Endodermal cell (in vitro differentiated cells): ENCODE data around the gene C2orf92. TPM values are rescaled to one million over a fixed set of nuclear protein-coding genes. Genes with fewer than 3 reads are reported as not detected.

Experiments used
- DNase-seq: peaks from one replicate; pipeline ENCODE4 v3.0.0-alpha.2; 2017
- H3K27ac ChIP-seq: 2 replicates; pipeline ENCODE4 v1.5.1; 2013; ENCODE audit warnings: mild to moderate bottlenecking, low read depth, low read length, moderate library complexity
- H3K27me3 ChIP-seq: 2 replicates; pipeline ENCODE4 v1.6.1; 2013; ENCODE audit warnings: mild to moderate bottlenecking, low read length, moderate library complexity; ENCODE audit not compliant: insufficient read depth, control insufficient read depth, poor library complexity, severe bottlenecking
- H3K36me3 ChIP-seq: 2 replicates; pipeline ENCODE4 v1.7.0; 2013; ENCODE audit warnings: mild to moderate bottlenecking, low read length, moderate library complexity; ENCODE audit not compliant: control insufficient read depth, insufficient read depth
- H3K4me1 ChIP-seq: one replicate; pipeline ENCODE4 v1.7.0; 2013; ENCODE audit warnings: low read length; ENCODE audit not compliant: control insufficient read depth, insufficient read depth
- H3K4me3 ChIP-seq: 2 replicates; pipeline ENCODE4 v1.5.1; 2013; ENCODE audit warnings: mild to moderate bottlenecking, low read length, moderate library complexity
- H3K9ac ChIP-seq: 2 replicates; pipeline ENCODE4 v1.6.1; 2013; ENCODE audit warnings: mild to moderate bottlenecking, low read length, moderate library complexity; ENCODE audit not compliant: poor library complexity, severe bottlenecking; ENCODE audit errors: extremely low read depth
- H3K9me3 ChIP-seq: 2 replicates; pipeline ENCODE4 v1.6.1; 2013; ENCODE audit warnings: mild to moderate bottlenecking, low read length, moderate library complexity; ENCODE audit not compliant: control insufficient read depth
- H3K27ac Mint-ChIP-seq: 2 replicates; pipeline ENCODE4 v1.8.0; 2020; ENCODE audit warnings: mixed read lengths
- H3K27me3 Mint-ChIP-seq: 2 replicates; pipeline ENCODE4 v1.8.0; 2021; ENCODE audit warnings: mild to moderate bottlenecking, mixed read lengths; ENCODE audit not compliant: insufficient read depth
- H3K36me3 Mint-ChIP-seq: 2 replicates; pipeline ENCODE4 v1.8.0; 2020; ENCODE audit warnings: low read depth, mixed read lengths
- H3K4me1 Mint-ChIP-seq: 2 replicates; pipeline ENCODE4 v1.8.0; 2020; ENCODE audit warnings: mixed read lengths
- H3K4me3 Mint-ChIP-seq: 2 replicates; pipeline ENCODE4 v1.8.0; 2020; ENCODE audit warnings: mild to moderate bottlenecking, moderate library complexity, mixed read lengths
- H3K9me3 Mint-ChIP-seq: 2 replicates; pipeline ENCODE4 v1.8.0; 2020; ENCODE audit warnings: mild to moderate bottlenecking, mixed read lengths
- CTCF ChIP-seq: fragments of 200-600 bp; sonication (generic); conservative IDR thresholded peaks from 2 replicates; pipeline ENCODE4 v1.5.0; 2021; ENCODE audit warnings: antibody characterized with exemption, mild to moderate bottlenecking
- WGBS, 2 experiments: methylation state at CpG; one replicate each; pipeline versions ENCODE4 v1.1.5 to v1.1.7; 2013; ENCODE audit warnings: missing lambda C conversion rate in 2 of 2, mixed read lengths in 1 of 2; ENCODE audit not compliant: insufficient coverage in 1 of 2, insufficient read length in 1 of 2; 5-methylcytosine and 5-hydroxymethylcytosine counted together
- total RNA-seq, 2 donors: library from RNA; stranded (reverse); fragmentation: NEBNext Ultra II Directional in 1 of 2; extraction: Animal tissue kit (Norgen Biotek cat#: 25700) in 1 of 2; gene quantifications; 2 replicates in 1 of 2; 3 replicates in 1 of 2; pipeline ENCODE4 v1.2.1, GENCODE V29; 2021

C2orf92 gene
- total RNA-seq, 2 donors from 2014 or later: 12.5 to 17.4 TPM

GRCh38 chr2:97737421-97738178 lies 68.1 kb downstream of the C2orf92 start:
- peaks cover 6% of the 10 kb centered on the region for H3K4me1 Mint-ChIP-seq
- H3K4me3 Mint-ChIP-seq: no peak overlapping the region
- Histone ChIP-seq H3K9ac (no peak overlapping the region), H3K9me3 (no peaks in the 10 kb centered on the region), H3K36me3 (no peaks in the 10 kb centered on the region), H3K27me3 (no peaks in the 10 kb centered on the region), H3K4me1 (no peaks in the 10 kb centered on the region), H3K4me3 (no peak overlapping the region), H3K27ac (no peak overlapping the region)
- H3K36me3 Mint-ChIP-seq: peaks cover 5% of the 10 kb centered on the region
- no peaks in the 10 kb centered on the region for H3K9me3 Mint-ChIP-seq
- no peak for TF ChIP-seq CTCF
- no peak overlapping the region for H3K27ac Mint-ChIP-seq
- peaks cover 4% of the 10 kb centered on the region for H3K27me3 Mint-ChIP-seq
- DNase-seq: no peak
- WGBS, 2 experiments: 95 to 97% methylated on average over 14 to 32 of the region's 32 CpGs

GRCh38 chr2:97738179-97739019 lies 68.9 kb downstream of the C2orf92 start:
- no peak for TF ChIP-seq CTCF
- Mint-ChIP-seq H3K4me3 (no peak overlapping the region), H3K9me3 (no peaks in the 10 kb centered on the region), H3K36me3 (peaks cover 5% of the 10 kb centered on the region), H3K27me3 (peaks cover 4% of the 10 kb centered on the region), H3K4me1 (peaks cover 6% of the 10 kb centered on the region), H3K27ac (no peak overlapping the region)
- no peaks in the 10 kb centered on the region for H3K4me1 ChIP-seq
- 95 to 100% methylated on average over 1 to 9 of the region's 9 CpGs for WGBS, 2 experiments
- no peaks in the 10 kb centered on the region for H3K27me3 ChIP-seq
- H3K4me3 ChIP-seq: no peak overlapping the region
- no peak overlapping the region for H3K9ac ChIP-seq
- H3K36me3 ChIP-seq: no peaks in the 10 kb centered on the region
- no peak for DNase-seq
- H3K27ac ChIP-seq: no peak overlapping the region
- no peaks in the 10 kb centered on the region for H3K9me3 ChIP-seq

GRCh38 chr2:97739020-97739892 lies 69.7 kb downstream of the C2orf92 start:
- Histone ChIP-seq H3K27ac (no peak overlapping the region), H3K4me3 (no peak overlapping the region), H3K4me1 (no peaks in the 10 kb centered on the region), H3K27me3 (no peaks in the 10 kb centered on the region), H3K36me3 (peaks cover 6% of the 10 kb centered on the region), H3K9ac (no peak overlapping the region), H3K9me3 (no peaks in the 10 kb centered on the region)
- 91 to 93% methylated on average over 6 to 23 of the region's 23 CpGs for WGBS, 2 experiments
- DNase-seq: no peak
- no peaks in the 10 kb centered on the region for H3K9me3 Mint-ChIP-seq
- peaks cover 13% of the 10 kb centered on the region for H3K36me3 Mint-ChIP-seq
- H3K4me1 Mint-ChIP-seq: peaks cover 6% of the 10 kb centered on the region
- no peak for TF ChIP-seq CTCF
- H3K27me3 Mint-ChIP-seq: peaks cover 4% of the 10 kb centered on the region
- H3K4me3 Mint-ChIP-seq: no peak overlapping the region
- H3K27ac Mint-ChIP-seq: peak overlapping the region; percentile 52
